ENCODE measurements around the gene LTBR.

GRCh38 chr12:6438345-6438744 is 54.4 kb downstream of the LTBR start:
- TF ChIP-seq, protein P1, sequence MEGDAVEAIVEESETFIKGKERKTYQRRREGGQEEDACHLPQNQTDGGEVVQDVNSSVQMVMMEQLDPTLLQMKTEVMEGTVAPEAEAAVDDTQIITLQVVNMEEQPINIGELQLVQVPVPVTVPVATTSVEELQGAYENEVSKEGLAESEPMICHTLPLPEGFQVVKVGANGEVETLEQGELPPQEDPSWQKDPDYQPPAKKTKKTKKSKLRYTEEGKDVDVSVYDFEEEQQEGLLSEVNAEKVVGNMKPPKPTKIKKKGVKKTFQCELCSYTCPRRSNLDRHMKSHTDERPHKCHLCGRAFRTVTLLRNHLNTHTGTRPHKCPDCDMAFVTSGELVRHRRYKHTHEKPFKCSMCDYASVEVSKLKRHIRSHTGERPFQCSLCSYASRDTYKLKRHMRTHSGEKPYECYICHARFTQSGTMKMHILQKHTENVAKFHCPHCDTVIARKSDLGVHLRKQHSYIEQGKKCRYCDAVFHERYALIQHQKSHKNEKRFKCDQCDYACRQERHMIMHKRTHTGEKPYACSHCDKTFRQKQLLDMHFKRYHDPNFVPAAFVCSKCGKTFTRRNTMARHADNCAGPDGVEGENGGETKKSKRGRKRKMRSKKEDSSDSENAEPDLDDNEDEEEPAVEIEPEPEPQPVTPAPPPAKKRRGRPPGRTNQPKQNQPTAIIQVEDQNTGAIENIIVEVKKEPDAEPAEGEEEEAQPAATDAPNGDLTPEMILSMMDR (IDR thresholded peaks at IDR 0.05 in 4 of 5, conservative IDR thresholded peaks at IDR 0.05 in 1 of 5), result no peak
- no peak for TF ChIP-seq POLR2A (IDR thresholded peaks at IDR 0.05)

All from gastrocnemius medialis (tissue), 4 donors.